GM19025 (cell line): ENCODE results near the gene ALCAM.
"Not testable (repeated sequence)": the region's sequence is repeated elsewhere in the genome, so short reads cannot be mapped to it uniquely, and the experiment has no call there.

ENCODE experiments used
- ATAC-seq: cut with Tn5 transposase; IDR thresholded peaks from one replicate; pipeline ENCODE4 v1.9.1; 2021; ENCODE audit warnings: mild to moderate bottlenecking, low read depth, moderate library complexity; ENCODE audit not compliant: unreplicated experiment

ALCAM gene

DNA sequence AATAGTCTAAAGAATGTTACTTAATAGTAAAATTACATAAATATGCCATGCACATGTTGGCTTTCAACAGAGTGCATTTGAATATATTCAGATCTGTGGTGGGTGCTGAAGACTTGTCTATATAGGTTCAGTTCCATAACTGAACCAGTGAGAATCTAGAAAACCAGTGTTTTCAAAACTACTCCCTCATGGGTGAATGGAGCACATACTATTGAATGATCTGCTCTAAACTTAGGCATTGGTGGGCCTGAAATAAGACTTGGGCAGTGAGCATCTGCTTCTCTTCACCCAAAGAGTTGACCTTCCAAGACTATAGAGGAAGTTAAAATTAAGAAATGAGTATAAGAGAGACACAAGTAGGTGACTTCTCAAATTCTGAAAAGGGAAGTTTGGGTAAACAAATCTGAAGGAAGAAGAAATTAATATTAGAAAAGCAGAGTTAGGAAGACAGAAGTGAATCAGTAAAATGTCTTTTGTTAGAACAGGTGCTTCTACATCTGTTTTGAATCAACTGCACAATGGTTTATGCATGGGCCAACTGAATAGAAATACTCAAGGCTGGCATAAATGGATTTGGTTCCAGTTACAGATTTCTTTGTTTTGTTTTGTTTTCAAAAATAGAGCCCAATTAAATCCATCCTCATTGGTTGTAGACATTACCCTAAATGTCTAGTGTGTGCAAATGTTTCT lies 19.3 kb downstream of the ALCAM start:
- no peak for ATAC-seq

DNA sequence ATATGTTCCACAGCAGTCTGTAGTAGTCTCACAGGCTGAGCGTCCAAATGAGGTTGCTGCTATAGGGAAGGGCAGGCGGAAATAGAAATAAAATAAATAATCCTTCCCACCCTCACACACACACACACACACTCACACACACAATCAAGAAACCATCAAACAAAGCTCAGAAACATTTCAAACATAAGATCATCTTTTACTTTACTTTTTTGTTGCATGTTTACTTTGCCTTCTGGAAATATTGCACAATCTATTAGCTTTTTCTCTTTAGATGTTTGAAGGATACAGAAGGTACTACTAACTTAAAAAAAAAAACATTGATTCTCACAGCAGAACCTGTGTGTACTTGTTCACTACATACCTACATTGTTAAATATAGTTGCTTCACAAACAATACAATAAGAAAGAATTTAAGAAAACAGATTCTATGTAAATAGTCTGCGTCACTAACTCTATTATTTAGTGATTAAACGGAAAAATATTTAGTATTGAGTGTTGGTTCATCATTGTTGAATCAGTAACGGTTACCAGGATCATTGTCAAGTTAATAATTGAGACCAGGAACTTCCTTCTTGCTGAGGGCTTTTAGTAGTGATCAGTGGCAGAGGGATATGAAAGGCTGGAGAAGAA lies 20.5 kb downstream of the ALCAM start:
- ATAC-seq = no peak

DNA sequence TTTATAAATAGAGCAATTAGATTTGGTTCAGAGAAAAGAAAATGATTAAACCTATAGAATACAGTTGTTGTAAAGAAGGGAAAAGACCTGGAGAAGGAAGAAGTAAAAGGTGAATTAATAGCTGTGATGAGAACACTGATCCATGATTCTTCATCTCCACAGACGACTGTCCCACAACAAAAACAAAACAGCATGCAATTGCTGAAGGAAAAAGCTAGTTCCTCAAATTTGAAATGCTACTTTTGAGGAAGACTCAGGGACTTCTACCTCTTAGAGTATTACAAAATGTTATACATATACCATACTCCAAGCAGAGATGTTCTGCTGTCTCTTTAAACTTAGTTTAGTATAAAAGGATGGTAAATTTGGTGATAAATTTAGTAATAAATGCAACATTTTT lies 21.5 kb downstream of the ALCAM start:
- ATAC-seq = no peak

DNA sequence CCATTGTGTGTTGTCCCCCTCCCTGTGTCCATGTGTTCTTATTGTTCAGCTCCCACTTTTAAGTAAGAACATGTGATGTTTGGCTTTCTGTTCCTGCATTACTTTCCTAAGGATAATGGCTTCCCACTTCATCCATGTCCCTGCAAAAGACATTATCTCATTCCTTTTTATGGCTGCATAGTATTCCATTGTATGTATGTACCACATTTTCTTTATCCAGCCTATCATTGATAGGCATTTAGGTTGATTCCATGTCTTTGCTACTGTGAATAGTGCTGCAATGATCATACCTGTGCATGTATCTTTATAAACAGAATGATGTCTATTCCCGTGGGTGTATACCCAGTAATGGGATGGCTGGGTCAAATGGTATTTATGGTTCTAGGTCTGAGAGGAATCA lies 23.1 kb downstream of the ALCAM start:
- ATAC-seq = not testable (repeated sequence)

DNA sequence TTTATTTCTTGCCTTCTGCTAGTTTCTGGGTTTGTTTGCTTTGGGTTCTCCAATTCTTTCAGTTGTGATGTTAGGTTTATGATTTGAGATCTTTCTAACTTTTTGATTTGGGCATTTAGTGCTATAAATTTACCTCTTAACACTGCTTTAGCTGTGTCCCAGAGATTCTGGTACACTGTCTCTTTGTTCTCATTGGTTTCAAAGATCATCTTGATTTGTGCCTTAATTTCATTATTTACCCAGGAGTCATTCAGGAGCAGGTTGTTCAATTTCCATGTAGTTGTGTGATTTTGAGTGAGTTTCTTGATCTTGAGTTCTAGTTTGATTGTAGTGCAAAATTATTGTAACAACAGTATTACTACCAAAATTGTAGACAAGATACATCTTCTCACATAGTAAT lies 25.9 kb downstream of the ALCAM start:
- not testable (repeated sequence) for ATAC-seq

DNA sequence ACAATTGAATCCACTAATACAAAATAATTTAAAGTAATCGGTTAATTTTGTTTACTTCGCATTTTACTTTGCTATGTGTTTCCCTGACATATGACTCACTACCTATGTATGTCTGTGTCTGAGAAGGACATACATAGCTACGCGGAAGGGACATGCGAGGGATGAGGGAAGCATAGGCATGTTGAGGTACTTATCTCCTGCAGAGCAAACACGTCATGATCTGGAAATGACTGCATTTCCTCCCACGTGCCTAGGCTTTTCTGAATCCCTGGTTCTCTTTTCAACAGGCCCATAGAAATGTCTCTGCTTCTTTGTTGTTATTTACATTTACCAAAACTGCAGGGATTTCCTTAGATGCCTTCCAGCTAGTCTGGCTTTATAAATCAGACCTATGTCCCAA lies 27.5 kb downstream of the ALCAM start:
- ATAC-seq = no peak

DNA sequence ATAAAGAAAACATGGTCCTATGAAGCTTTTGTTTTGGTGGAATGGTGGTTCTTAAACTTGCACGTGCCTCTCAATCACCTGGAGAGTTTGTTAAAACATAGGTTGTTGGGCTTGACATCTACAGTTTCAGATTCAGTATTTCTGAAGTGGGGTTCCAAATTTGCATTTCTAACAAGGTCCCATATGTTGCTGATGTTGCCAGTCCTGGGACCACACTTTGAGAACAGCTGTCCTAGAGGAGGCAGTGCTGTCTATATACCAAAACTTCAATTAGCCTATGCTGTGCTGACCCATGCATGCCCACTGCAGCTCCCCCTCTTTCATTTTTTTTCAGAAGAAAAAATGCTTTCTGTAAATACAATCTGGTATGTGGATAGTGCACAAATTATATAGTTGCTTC lies 31.3 kb downstream of the ALCAM start:
- ATAC-seq = peak; percentile 70

DNA sequence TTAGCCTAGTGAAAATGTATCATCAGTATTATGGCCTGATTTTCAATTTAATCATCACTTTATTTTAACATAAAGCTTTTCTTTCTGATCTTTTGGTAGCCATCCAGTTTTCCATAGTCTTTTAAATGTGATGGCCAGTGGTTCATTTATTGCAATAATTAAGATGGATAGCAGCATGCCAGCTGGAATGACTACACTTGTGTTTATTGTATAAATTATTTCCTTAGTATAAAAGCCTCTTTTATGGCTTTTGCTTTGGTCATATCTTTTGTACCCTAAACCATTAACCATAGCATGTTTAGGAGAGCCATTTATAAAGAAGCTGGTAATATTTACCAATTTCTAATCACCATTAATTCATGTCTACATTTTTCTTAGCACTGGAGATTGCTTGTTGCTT lies 31.7 kb downstream of the ALCAM start:
- no peak for ATAC-seq

DNA sequence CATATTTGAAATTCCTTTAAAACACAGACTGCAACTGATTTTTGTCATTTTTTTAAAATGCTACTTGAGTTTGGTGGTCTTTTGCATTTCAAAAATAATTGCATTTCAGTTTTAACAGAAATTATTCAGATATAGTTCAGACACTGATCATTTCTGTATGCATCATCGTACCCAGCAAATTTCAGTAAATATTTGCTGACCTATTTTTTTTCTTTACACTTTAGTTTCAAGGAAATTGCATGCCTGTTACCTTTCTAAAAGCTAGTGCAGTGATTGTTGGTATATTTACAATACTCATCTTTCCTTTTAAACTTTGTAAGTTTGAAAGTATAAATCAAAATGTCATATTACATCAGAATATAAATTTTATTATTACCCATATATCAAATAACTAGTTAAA lies 32.4 kb downstream of the ALCAM start:
- no peak for ATAC-seq

DNA sequence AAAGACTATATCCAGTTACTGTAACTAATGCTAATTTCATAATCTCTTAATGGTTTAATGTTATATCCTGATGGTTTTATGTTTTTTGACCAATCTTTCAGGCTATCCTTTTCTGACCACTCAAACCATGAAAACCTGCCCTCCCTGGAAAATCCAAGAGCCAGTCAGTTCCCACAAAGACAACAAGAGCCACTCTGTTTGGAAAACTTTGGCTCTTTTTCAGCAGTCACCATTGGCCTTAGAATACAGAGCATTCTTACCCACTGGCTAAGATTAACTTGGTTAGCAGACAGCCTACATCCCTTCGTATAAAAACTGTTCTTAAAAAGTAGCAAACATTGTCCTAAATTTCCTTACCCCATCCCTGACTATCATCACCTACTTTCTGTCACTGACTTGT lies 32.9 kb downstream of the ALCAM start:
- no peak for ATAC-seq

DNA sequence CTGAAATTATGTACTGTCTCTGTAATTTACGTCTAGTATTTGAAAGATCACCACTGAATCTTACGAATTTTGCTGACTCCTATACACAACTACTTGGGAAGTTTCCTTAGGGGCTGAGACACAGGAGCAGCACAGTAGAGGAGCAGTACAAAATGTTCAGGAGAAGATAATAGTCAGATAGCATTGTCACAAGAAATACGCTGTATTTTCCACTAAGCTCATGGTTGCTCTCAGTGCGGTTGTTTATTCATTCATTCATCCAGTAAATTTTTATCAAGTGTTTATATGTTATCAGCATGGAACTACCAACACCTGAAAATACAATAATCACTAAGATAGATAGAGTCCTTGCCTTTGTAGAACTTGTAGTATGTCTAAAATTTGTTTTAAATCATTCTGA lies 34.5 kb downstream of the ALCAM start:
- no peak for ATAC-seq

DNA sequence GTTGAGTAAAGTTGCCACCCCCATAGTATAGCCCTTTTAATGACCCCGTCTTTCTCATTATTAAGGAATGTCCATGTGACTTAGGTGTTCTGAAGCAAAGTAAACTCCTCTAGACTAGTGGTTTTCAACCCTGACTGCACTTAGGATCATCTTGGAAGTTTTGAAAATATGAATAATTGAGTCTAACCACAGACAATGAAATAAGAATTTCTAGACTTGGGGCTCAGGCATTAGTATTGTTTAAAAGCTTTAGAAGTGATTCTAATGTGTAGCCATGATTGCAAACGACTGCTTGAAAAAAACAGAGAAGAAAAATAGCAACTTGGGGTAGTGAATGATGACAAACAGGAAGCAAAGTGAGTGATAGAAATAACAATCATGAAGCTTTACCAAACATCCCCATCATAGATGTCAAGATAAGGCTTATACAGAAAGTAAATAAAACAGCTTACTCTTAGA lies 35.0 kb downstream of the ALCAM start:
- no peak for ATAC-seq

DNA sequence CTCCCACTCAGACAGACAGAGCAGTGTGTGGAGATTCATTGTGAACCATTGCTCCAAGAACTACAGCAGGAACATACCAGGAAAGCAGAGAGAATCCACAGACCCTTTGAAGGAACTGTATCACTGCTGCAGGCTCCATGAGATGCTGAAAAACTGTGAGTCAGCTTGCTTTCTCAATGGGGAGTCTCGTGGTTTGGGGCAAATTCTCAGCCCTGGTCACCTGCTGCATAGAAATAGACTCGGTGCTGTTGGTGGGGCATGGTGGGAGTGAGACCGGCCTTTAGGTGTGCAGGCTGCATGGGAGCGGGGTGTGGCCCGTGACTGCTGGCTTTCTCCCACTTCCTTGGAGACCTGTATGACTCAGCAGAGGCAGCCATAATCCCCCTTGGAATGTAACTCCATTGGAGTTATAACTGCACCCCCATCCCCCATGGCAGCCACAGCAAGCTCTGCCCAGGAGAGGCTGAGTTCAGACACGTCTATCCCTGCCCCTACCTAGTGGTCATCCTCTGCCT lies 35.6 kb downstream of the ALCAM start:
- no peak for ATAC-seq

DNA sequence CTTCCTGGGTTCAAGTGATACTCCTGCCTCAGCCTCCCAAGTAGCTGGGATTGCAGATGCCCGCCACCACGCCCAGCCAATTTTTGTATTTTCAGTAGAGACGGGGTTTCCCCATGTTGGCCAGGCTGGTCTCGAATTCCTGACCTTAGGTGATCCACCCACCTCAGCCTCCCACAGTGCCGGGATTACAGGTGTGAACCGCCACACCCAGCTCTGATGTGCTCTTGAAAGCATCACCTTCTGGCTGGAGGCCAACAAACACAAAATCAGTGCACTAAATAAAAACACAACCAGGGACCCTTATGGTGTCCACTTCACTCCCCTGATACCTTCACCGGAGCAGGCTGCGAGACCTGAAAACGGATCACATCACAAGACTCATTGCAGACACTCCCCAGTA lies 36.3 kb downstream of the ALCAM start:
- not testable (repeated sequence) for ATAC-seq

DNA sequence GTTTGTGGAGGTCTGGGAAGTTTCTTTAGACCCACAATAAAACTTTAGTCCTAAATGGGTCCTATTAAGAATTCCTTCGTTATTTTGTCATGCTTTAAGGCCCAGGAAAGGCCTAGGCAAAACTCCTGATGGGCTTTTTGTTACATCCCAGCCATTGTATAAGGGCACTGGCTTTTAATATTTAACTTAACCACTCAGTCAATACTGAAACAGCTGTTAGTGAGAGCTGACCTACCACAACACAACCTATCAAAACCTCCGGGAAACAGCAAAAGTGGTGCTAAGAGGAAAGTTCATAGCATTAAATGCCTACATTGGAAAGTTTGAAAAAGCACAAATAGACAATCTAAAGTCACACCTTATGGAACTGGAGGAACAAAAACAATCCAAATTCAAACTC lies 39.6 kb downstream of the ALCAM start:
- no peak for ATAC-seq

DNA sequence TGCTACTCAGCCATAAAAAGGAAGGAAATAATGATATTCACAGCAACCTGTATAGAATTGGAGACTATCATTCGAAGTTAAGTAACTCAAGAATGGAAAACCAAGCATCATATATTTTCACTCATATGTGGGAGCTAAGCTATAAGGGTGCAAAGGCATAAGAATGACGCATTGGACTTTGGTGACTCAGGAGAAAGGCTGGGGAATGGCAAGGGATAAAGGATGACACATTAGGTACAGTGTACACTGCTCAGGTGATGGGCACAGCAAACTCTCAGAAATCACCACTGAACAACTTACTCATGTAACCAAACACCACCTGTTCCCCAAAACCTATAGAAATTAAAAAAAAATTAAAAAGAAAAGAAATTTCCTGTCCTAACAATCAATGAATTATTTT lies 42.7 kb downstream of the ALCAM start:
- no peak for ATAC-seq

DNA sequence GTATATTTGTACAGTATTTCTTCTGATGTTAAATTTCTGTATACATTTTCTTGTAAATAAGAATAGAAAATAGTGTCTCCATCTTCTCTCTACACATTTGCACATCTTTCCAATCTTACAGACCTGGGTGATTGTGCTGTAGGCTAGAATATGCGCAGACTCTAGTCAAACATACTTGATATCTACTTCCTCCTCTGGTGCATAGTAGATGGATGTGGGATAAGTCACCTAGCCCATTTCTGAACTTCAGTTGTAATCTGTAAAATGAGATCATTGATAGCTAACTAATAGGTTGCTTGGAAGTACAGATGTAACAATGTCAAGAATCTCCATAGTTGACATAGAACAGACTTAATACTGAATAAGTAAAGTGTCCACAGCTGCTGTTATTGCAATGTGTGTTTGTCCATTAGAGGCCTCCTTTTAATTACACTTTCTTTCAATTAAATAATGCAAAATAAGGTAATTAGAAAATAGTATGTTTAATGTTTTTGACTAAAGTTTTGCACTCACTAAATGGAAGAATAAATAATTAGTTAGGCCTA lies 46.7 kb downstream of the ALCAM start:
- ATAC-seq = no peak

DNA sequence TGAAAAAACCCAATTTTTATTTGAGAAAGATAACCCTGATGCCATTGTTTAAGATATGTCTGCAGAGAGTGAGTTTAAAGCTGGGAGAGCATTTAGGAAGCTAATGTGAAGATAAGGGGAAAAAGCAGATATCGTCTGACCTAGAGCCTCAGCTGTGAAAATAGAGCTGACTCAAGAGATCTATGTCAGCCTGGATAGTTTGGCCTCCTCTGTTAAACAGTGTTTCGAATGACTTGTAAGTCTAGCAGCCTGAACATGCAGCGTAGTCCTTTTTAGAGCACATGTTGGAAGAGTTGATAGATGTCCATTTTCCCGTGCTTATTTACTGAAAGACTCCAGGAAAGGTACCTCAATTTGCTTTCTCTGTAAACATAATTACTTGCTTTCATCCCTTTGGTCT lies 48.1 kb downstream of the ALCAM start:
- ATAC-seq = no peak

DNA sequence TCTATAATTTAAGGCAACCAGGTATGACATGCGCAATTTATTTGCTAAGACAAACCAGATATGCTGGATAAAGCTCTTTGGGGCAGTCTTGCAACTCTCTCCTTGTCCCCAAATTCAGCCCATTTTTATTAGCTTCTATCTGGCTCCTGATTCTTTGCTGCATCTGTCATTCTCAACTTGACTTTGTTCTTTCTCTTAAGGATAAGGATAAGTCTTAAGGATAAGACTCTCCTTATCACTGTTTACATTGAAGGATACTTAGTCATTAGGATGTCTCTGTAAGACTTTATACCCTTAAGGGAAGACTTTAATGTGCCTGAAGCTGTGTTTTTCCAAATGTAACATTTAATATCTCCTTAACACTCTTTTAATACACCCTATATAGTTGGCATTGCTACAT lies 49.2 kb downstream of the ALCAM start:
- no peak for ATAC-seq

DNA sequence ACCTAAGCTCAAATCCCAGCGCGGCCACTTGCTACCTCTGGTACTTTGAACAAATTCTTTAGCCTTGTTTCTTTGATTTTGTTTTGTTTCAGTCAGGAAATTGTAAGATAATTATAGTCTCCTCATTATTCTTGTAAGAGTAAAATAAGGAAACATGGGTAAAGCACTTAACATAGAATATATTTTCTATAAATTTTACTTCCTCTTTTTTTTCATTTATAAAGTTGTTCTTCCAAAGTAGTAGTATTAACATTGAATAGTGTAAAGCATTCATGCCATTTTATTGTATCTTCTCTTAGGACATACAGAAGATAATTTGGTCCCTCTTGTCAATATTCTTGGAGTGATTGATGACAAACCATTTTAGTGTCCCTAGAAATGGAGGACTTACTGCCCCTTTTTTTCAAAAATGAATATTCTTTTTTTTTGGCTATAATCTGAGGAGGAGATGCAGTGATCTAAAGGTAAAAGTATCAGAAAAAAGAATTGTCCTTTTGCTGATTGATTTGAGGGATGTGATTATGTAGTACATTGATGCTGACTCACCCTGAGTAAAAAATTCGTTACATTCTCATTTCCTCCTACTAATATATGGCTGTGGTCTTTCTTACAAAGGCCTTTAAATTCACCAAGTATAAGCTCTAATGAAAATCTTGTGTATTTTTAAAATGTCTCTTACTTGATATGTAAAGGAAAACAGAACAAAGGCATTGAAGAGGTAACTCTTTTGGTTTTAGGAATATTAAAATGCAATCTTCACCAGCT lies 51.0 kb downstream of the ALCAM start:
- ATAC-seq = no peak

DNA sequence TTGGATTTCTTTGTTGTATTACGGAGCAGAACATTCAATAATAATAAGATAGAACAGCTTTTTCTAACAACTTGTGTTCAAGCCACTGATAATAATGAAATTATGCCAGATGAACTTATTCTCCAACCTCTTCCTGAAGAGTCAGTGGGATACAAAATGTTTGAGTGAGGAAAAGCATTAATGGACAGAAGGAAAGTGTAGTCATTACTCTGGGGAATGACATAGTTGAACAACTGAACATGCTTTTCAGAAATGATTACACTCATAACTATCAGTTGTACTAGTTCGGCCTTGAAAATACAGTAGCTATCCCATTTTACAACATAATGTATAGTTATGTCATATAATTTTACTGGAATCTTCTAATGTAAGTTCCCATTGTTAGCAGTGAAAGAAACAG lies 55.9 kb downstream of the ALCAM start:
- ATAC-seq = no peak
